IPS DF 6.9 (cell line): ENCODE data around the gene AP1S2.

Source experiments
- DNase-seq: peaks from one replicate; pipeline ENCODE4 v3.0.0-alpha.2; 2013; ENCODE audit warnings: low read depth, low spot score
- H3K27ac ChIP-seq: one replicate; pipeline ENCODE4 v1.5.1; 2013; ENCODE audit warnings: low read length, control low read depth
- H3K27me3 ChIP-seq: 2 replicates; pipeline ENCODE4 v1.6.1; 2013; ENCODE audit warnings: mild to moderate bottlenecking, low read length; ENCODE audit not compliant: control insufficient read depth, insufficient read depth
- H3K36me3 ChIP-seq: 2 replicates; pipeline ENCODE4 v1.6.1; 2013; ENCODE audit warnings: low read length; ENCODE audit not compliant: control insufficient read depth, insufficient read depth
- H3K4me1 ChIP-seq: 2 replicates; pipeline ENCODE4 v1.6.1; 2013; ENCODE audit warnings: low read length; ENCODE audit not compliant: control insufficient read depth, insufficient read depth
- H3K4me3 ChIP-seq: 2 replicates; pipeline ENCODE4 v1.5.1; 2013; ENCODE audit warnings: mild to moderate bottlenecking, low read length
- H3K9me3 ChIP-seq: 2 replicates; pipeline ENCODE4 v1.6.1; 2013; ENCODE audit warnings: low read length, inconsistent platforms; ENCODE audit not compliant: control insufficient read depth, insufficient read depth
- WGBS: extraction: QIAGEN DNeasy Blood & Tissue Kit; methylation state at CpG from one replicate; pipeline ENCODE4 v1.1.7; 2013; ENCODE audit warnings: mixed read lengths, missing lambda C conversion rate; ENCODE audit not compliant: insufficient read length, insufficient coverage; 5-methylcytosine and 5-hydroxymethylcytosine counted together

Gene AP1S2

GRCh38 chrX:15856222-15856587 lies 1.6 kb upstream of the AP1S2 start:
- Histone ChIP-seq H3K4me3 (no peak overlapping the region), H3K36me3 (no peaks in the 10 kb centered on the region), H3K9me3 (no peaks in the 10 kb centered on the region), H3K27me3 (no peaks in the 10 kb centered on the region), H3K27ac (no peak overlapping the region), H3K4me1 (no peaks in the 10 kb centered on the region)
- WGBS: no CpG with 5 or more reads among the region's 4 CpGs
- no peak for DNase-seq

GRCh38 chrX:15855568-15856221 lies 1.1 kb upstream of the AP1S2 start:
- peak overlapping the region; percentile 61; the same call in 1 of the 2 replicates for H3K4me3 ChIP-seq
- no peaks in the 10 kb centered on the region for H3K27me3 ChIP-seq
- H3K27ac ChIP-seq: no peak overlapping the region
- H3K9me3 ChIP-seq: no peaks in the 10 kb centered on the region
- no peaks in the 10 kb centered on the region for H3K4me1 ChIP-seq
- no CpG with 5 or more reads among the region's 16 CpGs for WGBS
- H3K36me3 ChIP-seq: no peaks in the 10 kb centered on the region
- no peak for DNase-seq

- H3K4me1 ChIP-seq: no peaks in the 10 kb centered on the region
- no peak for DNase-seq
- no CpG with 5 or more reads among the region's 65 CpGs for WGBS
- H3K27ac ChIP-seq: no peak overlapping the region
- H3K4me3 ChIP-seq: peak overlapping the region; percentile 95
- peaks cover 5% of the 10 kb centered on the region; the same call in 1 of the 2 replicates for H3K36me3 ChIP-seq
- H3K27me3 ChIP-seq: no peaks in the 10 kb centered on the region
- H3K9me3 ChIP-seq: no peaks in the 10 kb centered on the region
Observed at GRCh38 chrX:15854080-15854655, 445 bp downstream of the AP1S2 start.

GRCh38 chrX:15853586-15854079 lies 980 bp downstream of the AP1S2 start:
- Histone ChIP-seq H3K36me3 (peaks cover 5% of the 10 kb centered on the region; the same call in 1 of the 2 replicates), H3K4me1 (no peaks in the 10 kb centered on the region), H3K27ac (no peak overlapping the region), H3K4me3 (peak overlapping the region; percentile 95), H3K9me3 (no peaks in the 10 kb centered on the region), H3K27me3 (no peaks in the 10 kb centered on the region)
- WGBS: no CpG with 5 or more reads among the region's 14 CpGs
- no peak for DNase-seq

- 100% methylated on average over 2 of the region's 5 CpGs for WGBS
- Histone ChIP-seq H3K27ac (no peak overlapping the region), H3K4me1 (no peaks in the 10 kb centered on the region), H3K27me3 (no peaks in the 10 kb centered on the region), H3K36me3 (peaks cover 8% of the 10 kb centered on the region; the same call in 1 of the 2 replicates), H3K9me3 (no peaks in the 10 kb centered on the region), H3K4me3 (no peak overlapping the region)
- no peak for DNase-seq
Observed at GRCh38 chrX:15849555-15849954, 5.1 kb downstream of the AP1S2 start.

- Histone ChIP-seq H3K27ac (no peak overlapping the region), H3K4me3 (no peak overlapping the region), H3K9me3 (no peaks in the 10 kb centered on the region), H3K27me3 (no peaks in the 10 kb centered on the region), H3K36me3 (peaks cover 8% of the 10 kb centered on the region; the same call in 1 of the 2 replicates), H3K4me1 (no peaks in the 10 kb centered on the region)
- WGBS: no CpG with 5 or more reads among the region's 1 CpG
- no peak for DNase-seq
Observed at GRCh38 chrX:15848576-15848975, 6.0 kb downstream of the AP1S2 start.

GRCh38 chrX:15843960-15844359 lies 10.7 kb downstream of the AP1S2 start:
- H3K27me3 ChIP-seq: no peaks in the 10 kb centered on the region
- peaks cover 3% of the 10 kb centered on the region; the same call in 1 of the 2 replicates for H3K36me3 ChIP-seq

GRCh38 chrX:15841853-15842516 lies 12.6 kb downstream of the AP1S2 start:
- peaks cover 3% of the 10 kb centered on the region; the same call in 1 of the 2 replicates for H3K36me3 ChIP-seq
- DNase-seq: no peak
- no peak overlapping the region for H3K27ac ChIP-seq
- no peak overlapping the region for H3K4me3 ChIP-seq
- no CpG with 5 or more reads among the region's 2 CpGs for WGBS
- no peaks in the 10 kb centered on the region for H3K27me3 ChIP-seq
- no peaks in the 10 kb centered on the region for H3K9me3 ChIP-seq
- H3K4me1 ChIP-seq: no peaks in the 10 kb centered on the region

More at GRCh38 chrX:15843960-15844359, 10.7 kb downstream of the AP1S2 start:
- no peak overlapping the region for H3K4me3 ChIP-seq
- H3K27ac ChIP-seq: no peak overlapping the region
- H3K4me1 ChIP-seq: no peaks in the 10 kb centered on the region
- no peaks in the 10 kb centered on the region for H3K9me3 ChIP-seq
- DNase-seq: no peak

GRCh38 chrX:15838017-15838416 lies 16.6 kb downstream of the AP1S2 start:
- Histone ChIP-seq H3K4me3 (no peak overlapping the region), H3K9me3 (no peaks in the 10 kb centered on the region), H3K27ac (no peak overlapping the region), H3K36me3 (no peaks in the 10 kb centered on the region), H3K4me1 (no peaks in the 10 kb centered on the region), H3K27me3 (no peaks in the 10 kb centered on the region)
- WGBS: no CpG with 5 or more reads among the region's 3 CpGs
- DNase-seq: no peak

- Histone ChIP-seq H3K4me3 (no peak overlapping the region), H3K4me1 (no peaks in the 10 kb centered on the region), H3K36me3 (no peaks in the 10 kb centered on the region), H3K27me3 (no peaks in the 10 kb centered on the region), H3K9me3 (no peaks in the 10 kb centered on the region), H3K27ac (no peak overlapping the region)
- no peak for DNase-seq
- no CpG with 5 or more reads among the region's 5 CpGs for WGBS
Observed at GRCh38 chrX:15834827-15835595, 19.6 kb downstream of the AP1S2 start.
